H1 (cell line): ENCODE results near the gene BCAS4. TPM values are rescaled to one million over a fixed set of nuclear protein-coding genes. Genes with fewer than 3 reads are reported as not detected.

Experiments used
- CTCF ChIA-PET: fragments of 300-600 bp; sonication (Branson Sonifier 250); formaldehyde crosslinking; loops from one replicate; lab custom pipeline; 2021; ENCODE audit not compliant: partially characterized antibody; lab: Charles Lee
- POLR2A ChIA-PET: fragments of 300-600 bp; sonication (Branson Sonifier 250); formaldehyde crosslinking; loops from one replicate; lab custom pipeline; 2021; ENCODE audit warnings: inconsistent platforms; ENCODE audit not compliant: partially characterized antibody; lab: Charles Lee
- DNase-seq, 2 experiments: peaks; one replicate each; pipeline versions ENCODE4 v3.0.0 to v3.0.0-alpha.2; 2010 to 2022; ENCODE audit warnings: low spot score in 2 of 2, low read depth in 1 of 2, mixed read lengths in 1 of 2
- FAIRE-seq: peaks from 2 replicates; lab custom pipeline; 2011; peaks lifted over from hg19 to GRCh38; lab: Jason Lieb, UNC
- H2AFZ ChIP-seq: 2 replicates; pipeline ENCODE4 v1.8.1; 2012; ENCODE audit warnings: low read length, inconsistent platforms
- H2AK5ac ChIP-seq: 2 replicates; pipeline ENCODE4 v1.6.1; 2013; ENCODE audit warnings: low read depth, low read length
- H2BK120ac ChIP-seq: replicated peaks from 2 replicates; pipeline ENCODE3; 2013; ENCODE audit warnings: low read depth, low read length, inconsistent platforms
- H2BK12ac ChIP-seq: 2 replicates; pipeline ENCODE4 v1.6.1; 2013; ENCODE audit warnings: low read depth, low read length
- H2BK15ac ChIP-seq: 2 replicates; pipeline ENCODE4 v1.6.1; 2013; ENCODE audit warnings: low read length
- H2BK20ac ChIP-seq: 2 replicates; pipeline ENCODE4 v1.6.1; 2013; ENCODE audit warnings: low read length
- H2BK5ac ChIP-seq: 2 replicates; pipeline ENCODE4 v1.6.1; 2013; ENCODE audit warnings: low read depth, low read length
- H3K14ac ChIP-seq: 2 replicates; pipeline ENCODE4 v1.6.1; 2013; ENCODE audit warnings: inconsistent platforms; ENCODE audit not compliant: insufficient read length
- H3K18ac ChIP-seq: 2 replicates; pipeline ENCODE4 v1.6.1; 2013; ENCODE audit warnings: low read length; ENCODE audit errors: extremely low read depth
- H3K23ac ChIP-seq: 2 replicates; pipeline ENCODE4 v1.6.1; 2013; ENCODE audit warnings: inconsistent platforms; ENCODE audit not compliant: insufficient read length
- H3K23me2 ChIP-seq: 2 replicates; pipeline ENCODE4 v1.6.1; 2013; ENCODE audit warnings: low read depth, low read length
- H3K27ac ChIP-seq: 2 replicates; pipeline ENCODE4 v1.6.1; 2011; ENCODE audit warnings: low read depth, low read length, inconsistent platforms
- H3K27me3 ChIP-seq, 4 experiments: replicated peaks in 1 of 4; 1 replicate in 1 of 4; 2 replicates in 3 of 4; pipeline versions ENCODE4 v1.6.1 to v1.8.1; 2011 to 2013; ENCODE audit warnings: low read length in 3 of 4, mild to moderate bottlenecking in 3 of 4, inconsistent platforms in 2 of 4, mixed read lengths in 2 of 4, moderate library complexity in 1 of 4; ENCODE audit not compliant: control insufficient read depth in 3 of 4, insufficient read depth in 3 of 4; ENCODE audit errors: extremely low read depth in 1 of 4
- H3K36me3 ChIP-seq, 4 experiments: 2 replicates each; pipeline versions ENCODE4 v1.6.1 to v1.8.1; 2011 to 2013; ENCODE audit warnings: mild to moderate bottlenecking in 4 of 4, low read length in 3 of 4, moderate library complexity in 2 of 4, control low read depth in 1 of 4, inconsistent platforms in 1 of 4; ENCODE audit not compliant: insufficient read depth in 4 of 4, control insufficient read depth in 2 of 4
- H3K4ac ChIP-seq: replicated peaks from 2 replicates; pipeline ENCODE3; 2013; ENCODE audit warnings: low read length, low read depth, mixed read lengths, inconsistent platforms; ENCODE audit not compliant: insufficient read length
- H3K4me1 ChIP-seq, 4 experiments: replicated peaks in 1 of 4; 1 replicate in 1 of 4; 2 replicates in 3 of 4; pipeline versions ENCODE4 v1.6.1 to v1.8.1; 2011 to 2013; ENCODE audit warnings: low read length in 3 of 4, inconsistent platforms in 2 of 4, mixed read lengths in 1 of 4; ENCODE audit not compliant: insufficient read depth in 4 of 4, control insufficient read depth in 3 of 4
- H3K4me2 ChIP-seq, 2 experiments: 2 replicates each; pipeline versions ENCODE4 v1.6.1 to v1.8.1; 2011 to 2013; ENCODE audit warnings: low read depth in 2 of 2, low read length in 2 of 2, control low read depth in 1 of 2, inconsistent platforms in 1 of 2, mild to moderate bottlenecking in 1 of 2; ENCODE audit not compliant: insufficient read depth in 1 of 2
- H3K4me3 ChIP-seq, 4 experiments: fragments of 200-600, 300-600 bp in 1 of 4; sonication (generic), shearing (Covaris generic), sonication (Bioruptor Twin) in 1 of 4; 2 replicates each; pipeline versions ENCODE4 v1.5.1 to v1.8.1; 2011 to 2016; ENCODE audit warnings: low read length in 4 of 4, low read depth in 3 of 4, control low read depth in 2 of 4, inconsistent platforms in 2 of 4, mild to moderate bottlenecking in 2 of 4, mixed read lengths in 1 of 4, moderate library complexity in 1 of 4; ENCODE audit not compliant: insufficient read depth in 2 of 4; ENCODE audit errors: extremely low read depth in 1 of 4
- H3K56ac ChIP-seq: replicated peaks from 2 replicates; pipeline ENCODE3; 2013; ENCODE audit warnings: low read depth, mild to moderate bottlenecking, mixed read lengths, low read length, inconsistent platforms; ENCODE audit not compliant: insufficient read length
- H3K79me1 ChIP-seq: 2 replicates; pipeline ENCODE4 v1.6.1; 2013; ENCODE audit warnings: low read depth, low read length, control low read depth
- H3K79me2 ChIP-seq, 2 experiments: 2 replicates each; pipeline versions ENCODE4 v1.6.1 to v1.8.1; 2012 to 2013; ENCODE audit warnings: low read length in 2 of 2, mild to moderate bottlenecking in 2 of 2, inconsistent platforms in 1 of 2; ENCODE audit not compliant: insufficient read depth in 2 of 2, control insufficient read depth in 1 of 2
- H3K9ac ChIP-seq, 4 experiments: replicated peaks in 1 of 4; 1 replicate in 1 of 4; 2 replicates in 3 of 4; pipeline versions ENCODE4 v1.6.1 to v1.8.1; 2011 to 2013; ENCODE audit warnings: low read depth in 3 of 4, low read length in 3 of 4, control low read depth in 2 of 4, mild to moderate bottlenecking in 2 of 4, moderate library complexity in 2 of 4, inconsistent platforms in 1 of 4; ENCODE audit errors: extremely low read depth in 1 of 4
- H3K9me3 ChIP-seq, 2 experiments: 2 replicates each; pipeline versions ENCODE4 v1.6.1 to v1.8.1; 2012 to 2013; ENCODE audit warnings: mild to moderate bottlenecking in 2 of 2, moderate library complexity in 2 of 2, control low read depth in 1 of 2, inconsistent platforms in 1 of 2, low read depth in 1 of 2, low read length in 1 of 2, mixed read lengths in 1 of 2; ENCODE audit not compliant: insufficient read depth in 2 of 2
- H4K20me1 ChIP-seq, 2 experiments: replicated peaks in 1 of 2; 2 replicates each; pipeline versions ENCODE3 to v1.8.1; 2011 to 2013; ENCODE audit warnings: inconsistent platforms in 2 of 2, low read length in 2 of 2, mild to moderate bottlenecking in 1 of 2; ENCODE audit not compliant: insufficient read depth in 2 of 2, control insufficient read depth in 1 of 2
- H4K5ac ChIP-seq: 2 replicates; pipeline ENCODE4 v1.6.1; 2013; ENCODE audit warnings: low read length, low read depth, mixed read lengths, inconsistent platforms; ENCODE audit not compliant: insufficient read length
- H4K8ac ChIP-seq: 2 replicates; pipeline ENCODE4 v1.8.0; 2013; ENCODE audit warnings: mild to moderate bottlenecking, moderate library complexity, low read length, inconsistent platforms; ENCODE audit not compliant: insufficient read depth; ENCODE audit errors: extremely low read depth
- H4K91ac ChIP-seq: replicated peaks from 2 replicates; pipeline ENCODE3; 2013; ENCODE audit warnings: low read length, mixed read lengths, inconsistent platforms; ENCODE audit not compliant: insufficient read length
- ATF2 ChIP-seq: IDR thresholded peaks from 2 replicates; pipeline ENCODE4 v1.6.1; 2012; ENCODE audit warnings: low read length, inconsistent platforms
- CBX5 ChIP-seq: fragments of 300-800, 300-1000 bp; sonication (generic); IDR thresholded peaks from 2 replicates; pipeline ENCODE4 v1.7.1; 2016; ENCODE audit warnings: antibody characterized with exemption, low read length, low read depth
- CHD2 ChIP-seq: IDR thresholded peaks from 2 replicates; pipeline ENCODE4 v1.6.1; 2012; ENCODE audit warnings: low read length, improper control_type of control experiment
- HDAC6 ChIP-seq: IDR thresholded peaks from one replicate; pipeline ENCODE4 v1.7.1; 2012; ENCODE audit warnings: low read depth, mild to moderate bottlenecking, inconsistent platforms, low read length, moderate library complexity
- JUN ChIP-seq: IDR thresholded peaks from 2 replicates; pipeline ENCODE4 v1.6.1; 2011; ENCODE audit warnings: low read depth, mild to moderate bottlenecking, improper control_type of control experiment, low read length
- RXRA ChIP-seq: IDR thresholded peaks from 2 replicates; pipeline ENCODE4 v1.6.1; 2011; ENCODE audit warnings: low read depth, mild to moderate bottlenecking, low read length, moderate library complexity; ENCODE audit not compliant: insufficient read depth
- SIN3A ChIP-seq, 2 experiments: IDR thresholded peaks in 1 of 2; conservative IDR thresholded peaks in 1 of 2; 2 replicates each; pipeline ENCODE4 v1.6.1; 2011 to 2012; ENCODE audit warnings: low read length in 2 of 2, improper control_type of control experiment in 1 of 2, low read depth in 1 of 2, mild to moderate bottlenecking in 1 of 2
- SP1 ChIP-seq: IDR thresholded peaks from 2 replicates; pipeline ENCODE4 v1.6.1; 2011; ENCODE audit warnings: low read depth, low read length
- TBP ChIP-seq: IDR thresholded peaks from 2 replicates; pipeline ENCODE4 v1.6.1; 2011; ENCODE audit warnings: low read depth, low read length, improper control_type of control experiment
- whole genome bisulfite sequencing, 2 experiments: shearing (Covaris generic) in 1 of 2; methylation state at CpG; one replicate each; pipeline versions ENCODE4 v1.1.6 to v1.1.7; 2013 to 2015; ENCODE audit warnings: low lambda C conversion rate in 2 of 2, mixed read lengths in 2 of 2, inconsistent platforms in 1 of 2, low coverage in 1 of 2, missing lambda C conversion rate in 1 of 2; ENCODE audit not compliant: insufficient replicate concordance in 2 of 2, insufficient coverage in 1 of 2, insufficient read length in 1 of 2; ENCODE audit errors: extremely low coverage in 1 of 2, missing lambda C conversion rate in 1 of 2; 5-methylcytosine and 5-hydroxymethylcytosine counted together
- polyA plus RNA-seq, 7 experiments: library from polyadenylated mRNA; depleted of rRNA in 3 of 7; stranded (reverse) in 5 of 7; unstranded in 2 of 7; fragments of >200 nt in 5 of 7; fragments of 200-250 nt in 2 of 7; gene quantifications; 1 replicate in 5 of 7; 2 replicates in 1 of 7; 4 replicates in 1 of 7; pipeline versions ENCODE4 v1.2.1 to v1.2.3, GENCODE V29; 2011 to 2013; ENCODE audit warnings: missing spikeins in 2 of 7, mixed read lengths in 2 of 7
- total RNA-seq: library from RNA; stranded (reverse); fragmentation: NEBNext Ultra II Directional; extraction: Animal tissue kit (Norgen Biotek cat#: 25700); gene quantifications from 2 replicates; pipeline ENCODE4 v1.2.1, GENCODE V29; 2021

Gene BCAS4
- total and polyA plus RNA-seq, 2 of the 8 experiments (the other 6 are each of a cell fraction or from before 2014, with no cell fraction given) = 21.2 to 23.6 TPM

DNA sequence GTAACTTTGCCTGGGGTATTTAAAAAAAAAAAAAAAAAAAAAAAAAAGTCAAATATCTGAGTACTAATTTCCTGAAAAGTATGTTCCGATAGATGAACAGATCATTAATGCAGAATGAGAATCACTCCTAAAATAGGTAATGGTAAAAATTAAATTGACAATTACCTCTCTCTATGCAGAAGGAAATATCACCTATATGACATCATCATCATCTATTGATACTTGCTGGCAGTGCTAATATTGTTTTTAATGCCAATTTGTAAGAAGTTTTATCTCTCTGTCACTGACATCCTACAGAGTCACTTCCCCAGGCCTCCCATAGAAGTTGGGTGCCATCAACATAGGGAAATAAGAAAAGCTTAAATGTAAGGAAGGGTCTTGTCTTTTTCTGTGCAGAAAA, 106.4 kb downstream of the BCAS4 start:
- Histone ChIP-seq H3K27me3 (no peaks in the 10 kb centered on the region), H2AK5ac (no peak overlapping the region), H3K79me1 (peaks cover 5% of the 10 kb centered on the region), H3K18ac (no peak overlapping the region), H3K4me1 (0 out of 7 replicates have a peak, but pooled peaks cover 0 to 1% (median 0%) of the 10 kb centered on the region in 4 experiments), H3K23ac (no peak overlapping the region), H3K4ac (no peak overlapping the region), H3K79me2 (peaks cover 14 to 95% of the 10 kb centered on the region in 2 experiments), H3K9me3 (no peaks in the 10 kb centered on the region), H4K5ac (no peak overlapping the region), H2AFZ (no peak overlapping the region), H3K4me2 (no peak overlapping the region), H4K8ac (no peak overlapping the region), H2BK20ac (no peak overlapping the region), H2BK15ac (no peak overlapping the region), H3K9ac (no peak overlapping the region), H2BK12ac (no peak overlapping the region), H3K56ac (no peak overlapping the region), H2BK5ac (no peak overlapping the region), H3K4me3 (no peak overlapping the region), H3K14ac (no peak overlapping the region), H2BK120ac (no peak overlapping the region), H3K27ac (no peak overlapping the region), H3K36me3 (peaks cover 25 to 83% (median 58%) of the 10 kb centered on the region in 4 experiments), H3K23me2 (no peaks in the 10 kb centered on the region), H4K20me1 (peaks cover 23 to 25% of the 10 kb centered on the region in 2 experiments), H4K91ac (no peak overlapping the region)
- CTCF ChIA-PET = interaction anchor here (0.6 kb wide), 1 partner anchor 108 kb away, joined by 3 read pairs; no protein-coding TSS in a partner anchor
- WGBS, 2 experiments = 88% methylated on average over 1 of the region's 1 CpG; no CpG with 5 or more reads in 1 of the 2 experiments
- DNase-seq (no peak), FAIRE-seq (no peak)
- no peak for TF ChIP-seq CBX5
- no peak for TF ChIP-seq RXRA
- TF ChIP-seq SP1 = no peak
- TF ChIP-seq TBP = no peak
- no peak for TF ChIP-seq SIN3A (conservative IDR thresholded peaks at IDR 0.05 in 1 of 2, IDR thresholded peaks at IDR 0.05 in 1 of 2; ENCODE audit: low read depth in 1 of 2, low read length in 2 of 2)
- no peak for TF ChIP-seq JUN
- no peak for TF ChIP-seq HDAC6
- TF ChIP-seq CHD2 = no peak
- TF ChIP-seq ATF2 = no peak
- POLR2A ChIA-PET = interaction anchor here (0.6 to 3.2 kb wide), 5 partner anchors 10 to 233 kb away, joined by 3 to 13 read pairs (median 4); no protein-coding TSS in a partner anchor
